ENCODE results near the gene KCMF1. TPM values are rescaled to one million over a fixed set of nuclear protein-coding genes. Genes with fewer than 3 reads are reported as not detected.

KCMF1 gene
- total RNA-seq, 1 experiment from 2014 or later = 71.5 TPM

DNA sequence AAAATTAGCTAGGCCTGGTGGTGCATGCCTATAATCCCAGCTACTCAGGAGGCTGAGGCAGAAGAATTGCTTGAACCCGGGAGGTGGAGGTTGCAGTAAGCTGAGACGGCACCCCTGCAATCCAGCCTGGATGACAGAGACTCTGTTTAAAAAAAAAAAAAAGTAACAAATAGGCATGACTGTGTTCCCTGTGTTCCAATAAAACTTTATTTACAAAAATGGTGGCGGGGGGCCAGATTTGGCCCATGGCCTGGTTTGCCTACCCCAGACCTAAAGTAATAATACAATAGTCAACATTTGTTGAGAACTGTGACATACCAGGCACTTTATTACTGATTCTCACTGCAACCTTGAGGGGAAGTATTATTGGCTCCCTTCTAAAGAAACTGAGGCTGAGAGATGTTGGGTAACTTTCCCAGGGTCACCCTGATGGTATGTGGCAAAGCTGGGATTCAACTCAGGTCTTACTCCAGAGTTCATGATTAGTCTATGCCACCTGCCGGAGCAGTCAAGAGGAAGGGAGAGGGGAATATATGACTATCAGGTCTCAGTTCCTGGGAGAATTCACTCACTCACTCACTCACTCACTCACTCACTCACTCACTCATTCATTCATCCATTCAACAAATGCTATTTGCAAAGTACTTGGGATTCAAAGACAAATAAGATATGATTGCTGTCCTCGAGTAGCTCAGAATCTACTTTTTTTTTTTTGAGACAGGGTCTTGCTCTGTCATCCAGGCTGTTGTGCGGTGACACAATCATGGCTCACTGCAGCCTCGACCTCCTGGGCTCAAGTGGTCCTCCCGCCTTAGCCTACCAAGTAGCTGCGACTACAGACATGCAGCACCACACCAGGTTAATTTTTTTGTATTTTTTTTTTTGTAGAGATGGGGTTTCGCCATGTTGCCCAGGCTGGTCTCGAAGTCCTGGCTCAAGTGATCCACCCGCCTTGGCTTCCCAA is 14.3 kb upstream of the KCMF1 start:
- no peak for DNase-seq (ENCODE audit: low read depth)

DNA sequence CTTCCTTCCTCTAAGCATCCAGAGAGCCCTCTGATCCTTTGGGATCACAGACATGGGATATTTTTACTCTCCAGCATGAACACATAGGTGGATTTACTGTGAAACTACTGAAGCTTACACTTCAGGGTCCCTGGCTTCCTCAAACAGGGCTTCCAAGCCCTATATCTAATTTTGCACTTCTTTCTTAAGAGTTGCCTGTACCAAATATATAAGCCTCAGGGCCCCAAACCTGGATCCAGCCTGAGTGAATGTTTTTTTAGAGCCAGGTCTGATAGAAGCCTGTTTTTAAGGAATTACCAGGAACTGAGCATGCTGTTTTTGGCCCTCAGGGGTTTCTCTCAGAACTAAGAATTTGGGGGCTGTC is 13.2 kb upstream of the KCMF1 start:
- DNase-seq (ENCODE audit: low read depth) = no peak

DNA sequence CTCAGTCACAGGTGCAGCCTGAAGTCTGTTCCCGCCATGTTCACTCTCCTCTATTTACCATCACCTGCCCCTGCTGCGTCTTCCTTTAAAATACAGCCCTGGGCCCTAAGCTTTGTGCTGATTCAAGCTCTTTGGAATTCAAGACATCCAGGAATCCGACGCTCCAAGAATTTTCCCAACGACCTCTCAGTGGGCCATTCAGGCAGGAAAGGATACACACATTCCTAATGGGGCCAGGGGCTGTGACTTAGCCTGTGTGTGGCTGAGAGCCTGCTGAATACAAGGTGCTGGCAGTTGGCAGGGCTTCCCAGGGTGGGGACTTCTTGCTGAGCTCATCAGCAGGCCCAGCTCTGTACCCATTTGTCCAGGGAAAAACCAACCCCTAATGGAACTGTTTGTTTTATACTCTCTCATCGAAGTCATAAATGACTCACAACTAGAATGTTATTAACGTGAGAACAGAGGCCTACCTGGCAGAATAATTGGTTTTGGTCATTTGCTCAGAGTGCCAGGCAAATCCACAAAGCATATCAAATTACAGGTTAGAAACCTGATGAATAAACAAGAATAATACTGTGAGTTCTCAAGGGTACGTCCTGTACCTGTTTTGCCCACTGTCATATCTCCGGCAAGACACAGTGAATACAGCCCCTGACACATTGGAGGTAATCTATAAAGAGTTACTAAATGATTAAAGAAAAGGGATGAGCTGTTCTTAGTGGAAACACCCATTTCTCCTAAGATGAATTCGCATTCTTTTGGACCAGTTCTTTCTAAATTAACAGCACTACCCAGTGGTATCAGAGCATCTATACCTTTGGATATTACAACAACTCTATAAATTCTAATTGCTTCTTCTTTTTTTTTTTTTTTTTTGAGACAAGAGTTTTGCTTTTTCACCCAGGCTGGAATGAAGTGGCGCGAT is 12.6 kb upstream of the KCMF1 start:
- peak; percentile 96 for DNase-seq (ENCODE audit: low read depth)

DNA sequence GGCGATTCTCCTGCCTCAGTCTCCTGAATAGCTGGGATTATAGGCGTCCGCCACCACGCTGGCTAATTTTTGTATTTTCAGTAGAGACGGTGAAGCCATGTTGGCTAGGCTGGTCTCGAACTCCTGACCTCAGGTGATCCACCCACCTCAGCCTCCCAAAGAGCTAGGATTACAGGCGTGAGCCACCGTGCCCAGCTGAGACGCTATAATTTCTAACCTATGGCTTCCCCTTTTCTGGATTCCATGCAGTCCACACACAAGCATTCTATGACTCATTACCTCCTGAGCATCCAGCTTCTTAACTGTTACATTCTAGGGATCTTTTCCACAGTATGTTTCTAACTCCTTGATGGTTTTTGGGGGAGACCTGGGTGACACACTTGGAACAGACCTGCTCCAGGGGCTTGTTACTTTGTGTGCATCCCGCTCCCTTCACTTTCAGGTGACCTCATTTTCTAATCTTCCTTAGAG is 11.8 kb upstream of the KCMF1 start:
- DNase-seq (ENCODE audit: low read depth) = peak; percentile 76

DNA sequence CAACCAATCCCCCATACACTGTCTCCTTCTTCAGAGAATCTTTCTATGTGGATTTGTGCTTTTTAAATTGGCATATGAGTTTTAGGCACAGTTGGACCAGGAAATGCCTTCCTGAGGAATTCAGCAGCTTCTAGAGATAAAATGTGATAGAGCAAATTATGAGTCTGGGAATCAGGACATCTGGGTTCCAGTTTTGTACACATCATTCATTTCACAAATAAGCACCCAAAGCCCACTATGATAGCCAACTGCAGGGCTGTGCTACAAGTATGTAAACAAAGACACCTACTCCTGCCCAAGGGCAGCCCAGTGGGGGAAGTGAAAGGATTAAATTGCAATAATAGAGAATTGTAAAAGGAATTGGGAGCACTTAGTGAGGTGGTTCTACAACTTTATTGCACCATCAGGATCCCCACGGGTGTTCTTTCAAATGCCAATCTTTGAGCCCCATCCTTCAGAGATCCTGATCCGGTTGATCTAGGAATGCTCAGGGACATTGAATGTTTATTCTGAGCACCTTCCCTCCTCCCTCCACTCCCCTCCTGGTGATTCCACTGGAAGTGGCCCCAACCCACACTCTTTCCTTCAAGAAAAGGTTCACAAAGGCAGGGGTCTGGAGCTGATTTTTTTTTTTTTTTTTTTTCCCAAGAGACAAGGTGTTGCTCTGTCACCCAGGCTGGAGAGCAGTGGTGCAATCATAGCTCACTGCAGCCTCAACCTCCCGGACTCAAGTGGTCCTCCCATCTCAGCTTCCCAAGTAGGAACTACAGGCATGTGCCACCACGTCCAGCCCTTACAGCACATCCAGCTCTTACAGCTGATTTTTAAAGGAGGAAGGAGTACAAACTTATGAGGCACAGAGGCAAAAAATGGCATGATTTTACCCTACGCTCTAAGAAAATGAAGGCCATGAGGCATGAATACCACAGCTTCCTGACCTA is 11.1 kb upstream of the KCMF1 start:
- DNase-seq (ENCODE audit: low read depth) = no peak

DNA sequence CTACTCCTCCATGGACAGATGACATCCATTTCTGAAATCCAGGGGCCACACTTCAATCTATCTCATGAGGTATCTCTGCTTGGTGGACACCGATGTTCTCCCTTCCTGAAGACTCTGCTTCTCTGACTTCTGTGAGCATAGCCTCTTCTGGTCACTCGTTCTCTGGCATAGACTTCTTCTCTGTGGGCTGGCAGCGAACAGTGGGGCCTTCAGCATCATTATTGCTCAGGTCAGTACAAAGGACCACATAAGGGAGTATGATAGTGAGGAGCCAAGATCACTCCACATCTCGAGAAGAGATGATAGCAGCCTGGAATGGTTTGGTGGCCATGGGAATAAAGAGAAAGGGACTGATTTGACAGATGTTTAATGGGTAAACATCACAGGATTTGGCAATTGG is 8.0 kb upstream of the KCMF1 start:
- no peak for DNase-seq (ENCODE audit: low read depth)

DNA sequence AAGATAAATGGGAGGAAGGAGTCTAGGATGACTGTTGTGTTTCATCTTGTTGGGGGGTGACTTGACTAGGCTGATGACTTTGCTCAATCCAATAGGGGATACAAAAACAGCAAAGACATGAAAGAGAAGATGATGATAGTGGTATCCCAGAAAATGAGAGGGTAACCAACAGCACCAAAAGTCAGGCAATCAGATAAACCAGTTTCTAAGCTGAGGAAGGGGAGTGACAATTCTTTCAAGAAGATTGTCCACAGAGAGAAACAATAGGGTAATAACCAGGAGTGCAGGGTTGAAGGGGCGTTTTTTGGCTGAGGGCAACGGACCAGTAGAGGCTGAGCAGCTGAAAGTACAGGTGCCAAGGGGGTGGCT is 7.7 kb upstream of the KCMF1 start:
- DNase-seq (ENCODE audit: low read depth) = no peak

DNA sequence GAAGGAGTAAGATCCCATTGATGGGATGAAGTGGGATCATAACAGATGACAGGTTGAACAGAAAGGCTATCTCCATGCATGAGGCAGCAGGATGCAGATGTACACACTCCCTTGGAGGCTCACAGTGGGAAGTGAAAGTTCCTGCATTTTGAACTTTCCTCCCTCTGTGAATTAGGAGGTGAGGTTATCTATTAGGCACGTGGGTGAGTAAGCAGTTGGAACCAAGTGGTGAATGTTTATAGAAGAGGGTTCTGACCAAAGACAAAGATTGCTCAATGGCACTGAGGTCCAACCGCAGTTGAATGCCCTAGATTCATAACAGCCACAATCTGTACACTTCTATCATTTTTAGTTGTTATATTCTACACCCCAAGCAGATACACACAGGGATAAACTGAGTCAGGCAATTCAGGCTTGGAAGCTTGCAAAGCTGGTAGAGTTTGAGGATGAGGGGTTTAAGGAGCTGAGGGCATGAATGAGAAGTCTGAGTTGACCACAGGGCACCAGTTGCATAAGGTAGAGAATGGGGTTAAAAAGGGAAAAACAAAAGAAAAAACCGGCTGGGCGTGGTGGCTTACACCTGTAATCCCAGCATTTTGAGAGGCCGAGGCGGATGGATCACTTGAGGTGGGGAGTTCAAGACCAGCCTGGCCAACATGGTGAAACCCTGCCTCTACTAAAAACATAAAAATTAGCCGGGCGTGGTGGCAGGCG is 7.1 kb upstream of the KCMF1 start:
- DNase-seq (ENCODE audit: low read depth) = peak; percentile 53

DNA sequence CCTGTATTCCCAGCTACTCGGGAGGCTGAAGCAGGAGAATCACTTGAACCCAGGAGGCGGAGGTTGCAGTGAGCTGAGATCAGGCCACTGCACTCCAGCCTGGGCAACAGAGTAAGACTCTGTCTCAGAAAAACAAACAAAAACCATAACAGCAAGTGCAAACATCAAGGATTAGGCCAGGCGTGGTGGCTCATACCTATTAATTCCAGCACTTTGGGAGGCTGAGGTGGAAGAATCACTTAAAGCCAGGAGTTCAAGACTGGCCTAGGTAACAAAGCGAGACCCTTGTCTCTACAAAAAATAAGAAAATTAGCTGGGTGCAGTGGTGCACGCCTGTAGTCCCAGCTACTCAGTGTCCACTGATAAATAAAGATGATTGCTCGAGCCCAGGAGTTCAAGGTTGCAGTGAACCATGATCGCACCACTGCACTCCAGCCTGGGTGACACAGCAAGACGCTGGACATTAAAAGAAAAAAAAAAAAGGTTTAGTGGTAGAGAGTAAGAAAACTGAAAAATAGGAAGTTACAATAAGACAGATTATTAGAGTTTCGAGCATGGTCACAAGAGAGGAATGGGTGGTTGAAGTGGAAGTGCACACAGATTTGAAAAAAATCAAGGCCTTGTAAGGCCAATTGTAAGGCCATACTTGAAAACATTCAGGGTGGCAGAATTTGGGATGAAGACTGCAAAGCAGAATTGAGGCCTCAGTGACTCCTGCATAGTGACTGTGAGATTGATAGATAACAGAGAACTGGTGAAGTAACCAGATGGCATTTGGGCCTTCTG is 6.4 kb upstream of the KCMF1 start:
- no peak for DNase-seq (ENCODE audit: low read depth)

DNA sequence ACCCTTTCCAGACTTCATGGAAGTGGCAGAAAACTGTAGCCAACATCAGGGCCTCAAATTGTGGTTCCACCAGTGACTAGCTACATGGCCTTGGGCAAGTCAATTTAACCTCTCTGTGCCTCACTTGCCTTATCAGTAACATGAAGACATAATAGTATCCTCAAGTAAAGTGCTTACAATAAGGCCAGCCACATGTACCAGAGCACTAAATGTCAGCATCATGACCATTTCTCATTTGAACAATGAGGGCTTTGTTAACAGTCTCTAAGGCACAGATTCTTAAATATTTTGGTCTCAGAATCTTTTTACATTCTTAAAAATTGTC is 5.8 kb upstream of the KCMF1 start:
- DNase-seq (ENCODE audit: low read depth) = no peak

DNA sequence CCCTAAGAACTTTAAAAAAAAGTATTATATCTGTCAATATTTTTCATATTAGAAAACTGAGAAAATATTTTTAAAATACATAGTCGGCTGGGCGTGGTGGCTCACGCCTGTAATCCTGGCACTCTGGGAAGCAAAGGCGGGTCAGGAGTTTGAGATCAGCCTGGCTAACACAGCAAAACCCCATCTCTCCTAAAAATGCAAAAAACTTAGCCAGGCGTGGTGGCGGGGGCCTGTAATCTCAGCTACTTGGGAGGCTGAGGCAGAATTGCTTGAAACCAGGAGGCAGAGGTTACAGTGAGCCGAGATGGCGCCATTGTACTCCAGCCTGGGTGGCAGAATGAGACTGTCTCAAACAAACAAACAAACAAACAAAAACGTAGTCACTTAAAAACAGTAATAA is 5.1 kb upstream of the KCMF1 start:
- no peak for DNase-seq (ENCODE audit: low read depth)

DNA sequence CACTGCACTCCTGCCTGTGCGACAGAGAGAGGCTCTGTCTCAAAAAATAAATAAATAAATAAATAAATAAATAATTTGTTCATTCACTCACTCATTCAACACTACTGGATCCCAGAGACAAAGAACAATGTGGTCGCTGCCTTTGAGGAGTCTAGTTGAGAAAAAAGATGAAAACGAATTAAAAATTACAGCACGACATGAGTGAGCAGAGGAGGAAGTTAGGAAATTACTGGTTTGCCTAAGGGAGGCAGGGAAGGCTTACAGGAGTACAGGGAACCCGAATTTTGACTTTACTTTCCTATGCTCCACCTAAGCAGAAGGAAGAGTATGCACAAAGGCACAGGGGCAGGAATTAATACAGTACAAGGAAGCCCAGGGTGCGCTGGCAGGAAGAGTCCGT is 4.2 kb upstream of the KCMF1 start:
- no peak for DNase-seq (ENCODE audit: low read depth)

DNA sequence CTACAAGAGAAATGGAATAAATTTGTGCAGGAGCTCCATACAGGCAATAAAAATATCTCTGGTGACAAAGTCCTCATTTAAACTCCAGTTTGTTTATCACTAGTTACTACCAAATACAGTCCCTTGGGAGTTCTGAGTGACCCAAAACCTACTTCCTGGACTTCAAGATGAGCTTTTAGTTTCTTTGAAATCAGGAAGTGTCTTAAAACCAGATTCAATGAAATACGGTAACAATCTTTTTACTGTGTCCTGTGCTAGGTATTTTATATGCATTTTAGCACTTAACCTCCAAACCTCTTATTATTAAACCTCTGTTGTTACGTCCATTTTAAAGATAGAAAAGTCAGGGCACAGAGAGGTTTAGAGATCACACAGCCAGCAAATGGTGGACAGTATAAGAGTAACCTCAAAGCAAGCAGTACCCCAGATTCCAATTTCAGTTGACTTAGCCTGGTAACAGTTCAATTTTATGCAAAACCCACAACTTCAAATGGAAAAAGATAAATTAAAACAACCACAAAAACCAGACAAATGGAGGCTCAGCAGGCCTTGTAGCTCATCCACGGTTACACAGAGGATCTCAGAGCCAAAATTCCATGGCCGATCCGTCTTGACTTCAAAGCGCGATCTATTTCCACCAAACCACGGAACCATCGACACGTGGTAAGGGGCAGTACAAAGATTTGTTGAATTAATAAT is 1.3 kb upstream of the KCMF1 start:
- DNase-seq (ENCODE audit: low read depth) = peak; percentile 42

DNA sequence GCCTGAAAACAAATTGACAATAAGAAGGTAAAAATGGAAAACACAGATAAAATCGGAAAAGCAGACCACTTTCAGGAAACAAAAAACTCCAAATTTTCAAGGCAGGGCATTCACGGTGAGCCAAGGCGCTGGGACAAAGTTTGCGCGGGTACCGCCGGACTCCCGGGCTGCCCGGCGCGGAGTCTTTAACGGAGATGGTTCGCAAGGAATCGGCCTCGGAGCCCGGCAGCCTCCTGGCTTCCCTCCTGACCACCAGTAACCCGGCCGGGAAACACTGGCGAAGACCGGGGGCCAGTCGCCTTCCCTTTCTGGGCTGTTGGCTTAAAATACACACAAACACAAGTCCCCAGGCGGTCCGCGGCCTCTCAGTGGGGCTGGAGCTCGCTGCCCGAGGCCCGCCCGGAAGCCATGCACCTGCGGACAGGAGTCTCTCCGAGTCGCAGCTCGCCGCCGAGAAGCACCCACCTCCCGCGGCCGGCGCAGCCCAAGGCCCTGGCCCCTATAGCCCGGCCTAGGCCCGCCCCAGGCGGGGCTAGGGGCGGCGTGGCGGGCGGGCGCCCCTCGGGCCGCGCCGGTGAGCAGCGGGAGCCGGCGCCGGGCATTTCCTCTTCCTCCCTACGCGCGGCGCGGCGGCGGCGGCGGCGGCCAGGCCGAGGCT is 622 bp upstream of the KCMF1 start:
- DNase-seq (ENCODE audit: low read depth) = no peak

DNA sequence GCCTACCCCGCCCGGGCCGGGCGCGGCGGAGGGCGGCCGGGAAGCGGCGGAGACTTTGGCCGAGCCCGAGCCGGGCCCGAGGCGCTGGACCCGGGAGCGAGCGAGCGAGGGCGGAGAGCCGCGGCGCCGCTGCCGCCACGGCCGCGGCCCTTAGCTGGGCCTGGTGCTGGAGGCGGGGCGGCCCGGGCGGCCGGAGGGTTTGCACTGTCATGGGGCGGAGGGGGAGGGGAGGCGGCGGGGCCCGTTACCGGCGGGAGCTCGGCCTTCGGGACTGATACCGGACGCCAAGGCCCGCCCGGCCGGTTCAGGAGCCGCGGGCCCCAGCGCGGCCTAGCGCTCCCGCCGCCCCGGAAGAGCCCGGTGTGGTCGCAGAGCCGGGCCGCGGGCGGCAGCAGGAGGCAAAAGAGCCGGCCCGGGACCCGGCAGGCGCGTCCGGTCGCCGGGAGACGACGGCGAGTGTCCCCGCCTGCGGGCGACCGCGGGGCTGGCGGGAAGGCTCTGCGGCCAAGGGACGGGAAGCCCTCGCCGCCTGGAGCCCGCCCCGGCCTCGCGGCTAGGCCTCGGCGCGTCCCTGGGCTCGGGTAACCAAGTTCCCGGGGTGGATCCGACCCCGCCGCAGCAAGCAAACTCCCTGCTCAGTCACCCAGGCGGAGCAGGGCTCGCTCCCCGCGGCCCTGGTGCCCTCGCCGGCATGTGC is 697 bp downstream of the KCMF1 start:
- peak; percentile 56 for DNase-seq (ENCODE audit: low read depth)

DNA sequence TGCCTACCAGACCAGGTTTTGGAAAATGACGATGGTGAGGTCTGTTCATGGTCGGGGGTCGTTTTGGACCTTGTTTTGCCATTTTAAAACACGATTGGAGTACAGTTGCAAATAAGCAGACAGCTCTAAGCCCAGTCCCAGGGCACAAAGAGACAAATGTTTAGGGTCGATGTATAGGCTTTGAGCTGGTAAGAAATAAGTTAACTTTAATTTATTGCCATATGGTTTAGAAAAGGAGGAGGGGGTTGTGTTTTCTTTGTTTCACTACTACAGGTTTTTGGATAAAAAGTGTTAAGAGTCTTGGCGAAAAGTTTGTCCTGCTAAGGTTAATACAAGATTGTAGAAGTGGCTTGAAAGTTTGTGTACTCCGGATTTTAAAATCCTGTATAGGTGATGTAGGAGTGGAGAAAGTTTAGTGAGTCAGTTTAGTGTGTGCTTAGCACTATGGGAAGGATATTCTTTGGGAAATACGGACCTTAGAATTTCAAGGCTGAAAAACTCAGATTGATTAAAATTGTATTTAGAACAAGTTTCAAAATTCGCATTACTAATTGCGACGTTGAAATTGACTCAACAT is 1.3 kb downstream of the KCMF1 start:
- DNase-seq (ENCODE audit: low read depth) = no peak

DNA sequence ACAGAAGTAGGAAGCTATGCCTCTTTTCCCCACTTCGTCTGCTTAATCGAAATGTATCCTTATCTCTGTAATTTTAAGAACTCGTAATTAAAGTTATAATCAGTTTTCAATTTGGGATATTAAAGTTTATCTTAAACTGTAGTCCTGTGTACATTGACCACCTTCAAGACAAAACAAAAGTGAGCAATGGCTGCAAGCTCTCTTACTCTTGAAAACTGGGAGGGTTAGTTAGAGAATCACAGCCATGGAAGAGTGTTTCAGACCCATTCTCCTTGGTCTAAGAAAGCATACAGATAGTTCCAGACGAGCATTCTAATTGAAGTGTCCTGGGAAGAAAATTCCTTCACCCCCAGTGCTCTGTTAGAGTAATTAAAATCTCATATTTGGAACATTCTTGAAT is 2.0 kb downstream of the KCMF1 start:
- no peak for DNase-seq (ENCODE audit: low read depth)

Measured in Daoy (cell line).